ENCODE results near the gene ATRNL1.
"Not testable (repeated sequence)": the region's sequence is repeated elsewhere in the genome, so short reads cannot be mapped to it uniquely, and the experiment has no call there.

Gene ATRNL1

GRCh38 chr10:115239761-115240160 lies 146.6 kb downstream of the ATRNL1 start:
- DNase-seq: no peak

DNA sequence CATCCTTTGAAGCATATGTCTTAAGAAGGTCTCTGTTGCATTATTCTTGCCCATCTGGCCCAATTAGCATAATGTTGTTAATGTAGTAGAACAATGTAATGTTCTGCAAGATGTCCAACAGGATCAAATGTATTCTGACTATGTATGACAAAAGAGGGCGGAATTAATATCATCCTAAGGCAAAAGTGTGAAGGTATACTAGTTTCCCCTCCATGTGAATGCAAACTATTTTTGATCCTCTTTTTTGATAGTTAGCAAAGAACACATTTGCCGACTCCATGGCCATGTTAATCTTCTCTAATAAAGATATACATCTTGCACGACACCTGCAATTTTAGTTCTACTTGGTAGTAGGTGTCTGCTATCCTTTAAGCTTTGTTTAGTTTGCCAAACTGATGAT lies 157.6 kb downstream of the ATRNL1 start:
- no peak for DNase-seq

DNA sequence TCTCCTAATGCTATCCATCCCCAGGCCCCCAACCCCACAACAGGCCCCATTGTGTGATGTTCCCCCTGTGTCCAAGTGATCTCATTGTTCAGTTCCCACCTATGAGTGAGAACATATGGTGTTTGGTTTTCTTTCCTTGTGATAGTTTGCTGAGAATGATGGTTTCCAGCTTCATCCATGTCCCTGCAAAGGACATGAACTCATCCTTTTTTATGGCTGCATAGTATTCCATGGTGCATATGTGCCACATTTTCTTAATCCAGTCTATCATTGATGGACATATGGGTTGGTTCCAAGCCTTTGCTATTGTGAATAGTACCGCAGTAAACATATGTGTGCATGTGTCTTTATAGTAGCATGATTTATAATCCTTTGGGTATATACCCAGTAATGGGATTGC lies 160.6 kb downstream of the ATRNL1 start:
- not testable (repeated sequence) for DNase-seq

GRCh38 chr10:115272482-115272881 lies 179.3 kb downstream of the ATRNL1 start:
- no peak for DNase-seq

- DNase-seq: no peak
These were observed 185.1 kb downstream of the ATRNL1 start for GRCh38 chr10:115278294-115278693.

DNA sequence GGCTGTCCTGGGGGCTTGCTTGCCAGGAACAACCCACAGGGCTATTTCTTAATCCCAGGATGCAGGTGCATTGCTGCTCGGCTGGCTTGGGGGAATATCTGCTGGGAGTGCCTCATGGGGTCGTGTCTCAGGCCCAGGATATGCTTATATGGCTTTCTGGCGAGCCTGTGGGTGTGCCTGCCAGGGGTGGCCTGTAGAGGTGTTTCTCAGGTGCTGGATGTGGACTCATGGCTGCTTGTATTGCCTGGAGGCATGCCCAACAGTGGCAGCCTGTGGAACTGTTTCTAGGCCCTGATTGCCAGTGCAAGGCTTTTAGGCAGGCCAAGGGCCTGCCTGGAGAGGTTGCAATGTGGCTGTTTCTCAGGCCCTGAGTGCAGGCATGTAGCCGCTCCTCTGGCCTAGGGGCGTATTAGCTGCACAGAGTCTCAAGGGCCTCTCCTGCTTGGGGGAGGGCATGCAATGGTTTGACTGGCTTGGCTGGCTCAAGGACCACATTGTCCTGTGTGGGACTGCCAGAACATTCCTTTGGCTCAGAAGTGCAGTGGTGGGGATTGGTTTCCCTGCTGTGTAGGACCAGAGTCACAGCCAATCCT lies 202.1 kb downstream of the ATRNL1 start:
- no peak for DNase-seq

- no peak for DNase-seq
These were observed 206.9 kb downstream of the ATRNL1 start for GRCh38 chr10:115300080-115300479.

- not testable (repeated sequence) for DNase-seq
These were observed 226.5 kb downstream of the ATRNL1 start for GRCh38 chr10:115319669-115320068.

GRCh38 chr10:115321360-115321759 lies 228.2 kb downstream of the ATRNL1 start:
- no peak for DNase-seq

- DNase-seq: no peak
These were observed 235.2 kb downstream of the ATRNL1 start for GRCh38 chr10:115328331-115328730.

GRCh38 chr10:115335366-115335765 lies 242.2 kb downstream of the ATRNL1 start:
- no peak for DNase-seq

- peak in 1 of 2 donors; percentile 6 for DNase-seq
These were observed 262.1 kb downstream of the ATRNL1 start for GRCh38 chr10:115355162-115355760.

- not testable (repeated sequence) for DNase-seq
These were observed 274.8 kb downstream of the ATRNL1 start for GRCh38 chr10:115367920-115368319.

- no peak for DNase-seq
These were observed 285.9 kb downstream of the ATRNL1 start for GRCh38 chr10:115379064-115379463.

GRCh38 chr10:115384665-115385064 lies 291.5 kb downstream of the ATRNL1 start:
- DNase-seq: no peak

- DNase-seq: no peak
These were observed 297.4 kb downstream of the ATRNL1 start for GRCh38 chr10:115390607-115391006.

DNA sequence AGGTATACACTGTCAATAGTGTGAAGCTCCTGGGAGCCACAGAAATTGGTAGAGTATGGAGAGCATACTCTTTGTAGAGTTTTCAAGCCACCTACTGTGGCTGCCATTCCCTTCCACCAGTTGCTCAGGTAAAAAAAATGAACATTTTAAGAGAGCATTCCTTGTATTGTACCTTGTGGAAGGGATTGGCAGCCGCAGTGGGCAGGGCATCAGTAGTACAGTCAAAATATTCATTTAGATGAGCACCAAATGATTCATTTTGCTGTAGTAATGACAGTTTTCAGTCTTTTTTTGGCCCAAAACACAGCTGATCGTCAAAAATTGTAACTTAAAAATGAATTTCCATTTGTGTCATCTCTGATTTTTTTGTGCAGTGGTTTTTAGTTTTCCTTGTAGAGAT lies 304.9 kb downstream of the ATRNL1 start:
- no peak for DNase-seq

DNA sequence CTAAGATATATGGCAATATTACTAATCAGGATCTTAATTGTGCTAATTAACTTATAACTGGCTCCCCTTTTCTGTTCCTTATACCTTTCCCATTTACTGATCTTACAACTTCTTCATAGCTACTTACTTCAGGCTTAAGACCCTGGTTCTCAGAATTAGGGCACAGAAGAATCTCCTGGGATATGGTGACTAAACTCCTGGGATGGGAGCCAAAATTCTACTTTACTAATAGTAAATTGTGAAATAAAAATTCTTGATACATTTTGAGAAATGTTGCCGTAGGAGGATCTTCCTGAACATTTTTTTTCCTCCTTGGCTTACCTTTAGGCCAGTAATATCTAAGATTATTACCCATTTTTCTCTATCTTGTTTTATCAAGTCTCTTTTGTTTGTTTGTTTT lies 309.5 kb downstream of the ATRNL1 start:
- DNase-seq: no peak

GRCh38 chr10:115405838-115406237 lies 312.7 kb downstream of the ATRNL1 start:
- not testable (repeated sequence) for DNase-seq

DNA sequence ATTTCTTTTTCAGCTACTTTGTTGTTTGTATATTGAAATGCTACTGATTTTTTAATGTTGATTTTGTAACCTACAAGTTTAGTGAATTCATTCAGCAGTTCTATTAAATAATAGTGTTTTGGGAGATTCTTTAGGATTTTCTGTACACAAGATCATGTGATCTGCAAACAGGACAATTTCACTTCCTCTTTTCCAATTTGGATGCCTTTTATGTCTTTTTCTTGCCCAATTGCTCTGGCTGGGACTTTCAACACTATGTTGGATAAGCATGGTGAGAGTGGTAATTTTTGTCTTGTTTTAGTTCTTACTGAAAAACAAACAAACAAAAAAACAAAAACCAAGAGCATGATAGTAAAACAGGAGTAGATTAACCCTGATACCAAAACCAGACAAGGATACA lies 316.2 kb downstream of the ATRNL1 start:
- no peak for DNase-seq

GRCh38 chr10:115417585-115418265 lies 324.6 kb downstream of the ATRNL1 start:
- no peak for DNase-seq

- DNase-seq: no peak
These were observed 329.5 kb downstream of the ATRNL1 start for GRCh38 chr10:115422624-115423023.

- DNase-seq: no peak
These were observed 334.4 kb downstream of the ATRNL1 start for GRCh38 chr10:115427611-115428010.

DNA sequence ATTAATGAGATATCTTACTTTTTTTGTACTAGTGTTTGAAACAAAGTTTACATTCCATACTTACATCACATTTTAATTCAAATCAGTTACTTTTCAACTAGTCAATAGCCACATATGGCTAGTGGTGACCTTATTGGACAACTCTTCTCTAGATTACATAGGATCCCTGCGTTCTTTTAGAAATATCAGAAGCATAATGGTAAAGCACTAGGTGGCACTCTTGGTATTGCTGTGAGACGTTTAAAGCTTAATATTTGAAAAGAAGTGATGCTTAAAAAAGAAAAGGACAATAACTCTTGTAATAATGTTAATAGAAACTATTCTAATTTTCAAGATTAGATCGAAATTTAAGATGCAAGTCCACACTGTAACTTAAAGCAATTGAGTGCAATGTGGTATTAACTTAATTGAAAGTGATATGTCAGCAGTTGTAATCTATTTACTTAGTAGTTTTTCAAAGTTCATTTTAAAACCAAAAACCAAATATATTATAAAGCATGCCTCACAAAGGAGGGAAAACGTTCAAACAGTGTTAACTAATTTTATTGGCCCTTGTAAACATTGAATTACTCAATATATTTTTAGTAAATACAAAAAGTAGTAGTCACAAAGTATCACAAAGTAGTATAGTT lies 339.1 kb downstream of the ATRNL1 start:
- no peak for DNase-seq

Data from CD4-positive, alpha-beta T cell treated with Interferon alpha-2 for 1 hour (primary cell).